ENCODE measurements around the gene EBP.

EBP gene

GRCh38 chrX:48560056-48560455 is 38.4 kb downstream of the EBP start:
- no peak for DNase-seq (ENCODE audit: extremely low spot score)
- POLR2A ChIA-PET, result no interaction called here
- no peak for TF ChIP-seq CTCF (IDR thresholded peaks at IDR 0.05; ENCODE audit: control extremely low read depth, extremely low read depth, low read depth, missing control alignments)
- CTCF ChIA-PET, result interaction anchor here (1.2 kb wide), 1 partner anchor 8 kb away, joined by 3 read pairs; no protein-coding TSS in a partner anchor

DNA sequence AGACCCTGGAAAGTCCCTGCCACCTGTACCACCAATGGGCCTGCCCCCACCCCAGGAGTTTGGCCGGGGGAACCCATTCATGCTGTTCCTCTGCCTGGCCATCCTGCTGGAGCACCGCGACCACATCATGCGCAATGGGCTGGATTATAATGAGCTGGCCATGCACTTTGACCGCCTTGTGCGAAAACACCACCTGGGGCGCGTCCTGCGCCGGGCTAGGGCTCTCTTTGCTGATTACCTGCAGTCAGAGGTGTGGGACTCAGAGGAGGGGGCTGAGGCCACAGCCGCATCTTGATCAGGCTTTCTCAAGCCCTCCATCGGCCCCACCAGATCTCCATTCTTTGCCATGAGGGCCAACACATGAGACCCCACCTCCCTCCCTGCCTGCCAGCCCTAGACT is 39.1 kb downstream of the EBP start:
- TF ChIP-seq CTCF (IDR thresholded peaks at IDR 0.05; ENCODE audit: control extremely low read depth, extremely low read depth, low read depth, missing control alignments), result no peak
- CTCF ChIA-PET, result interaction anchor here (1.2 kb wide), 1 partner anchor 8 kb away, joined by 3 read pairs; no protein-coding TSS in a partner anchor
- POLR2A ChIA-PET, result no interaction called here
- no peak for DNase-seq (ENCODE audit: extremely low spot score)

DNA sequence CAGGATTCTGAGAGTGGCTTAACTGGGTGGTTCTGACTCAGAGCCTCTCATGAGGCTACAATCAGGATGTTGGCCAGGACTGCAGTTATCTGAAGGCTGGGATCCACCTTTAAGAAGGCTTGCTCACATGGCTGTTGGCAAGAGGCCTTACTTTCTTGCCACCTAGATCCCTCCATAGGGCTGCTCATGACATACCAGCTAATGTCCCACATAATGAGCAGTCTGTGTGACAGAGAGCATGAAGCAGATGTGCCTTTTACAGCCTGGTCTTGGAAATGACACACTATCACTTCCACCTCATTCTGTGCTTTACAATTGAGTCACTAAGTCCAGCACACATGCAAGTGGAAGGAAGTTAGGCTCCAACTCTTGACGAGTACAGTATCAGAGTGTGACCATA is 48.4 kb downstream of the EBP start:
- no peak for DNase-seq (ENCODE audit: extremely low spot score)
- ChIA-PET CTCF (no interaction called here), POLR2A (no interaction called here)

GRCh38 chrX:48573690-48574269 is 52.2 kb downstream of the EBP start:
- no peak for DNase-seq (ENCODE audit: extremely low spot score)
- ChIA-PET CTCF (interaction anchor here (1.6 to 1.7 kb wide), 2 partner anchors 34 to 105 kb away, joined by 3 to 4 read pairs; no protein-coding TSS in a partner anchor), POLR2A (interaction anchor here (0.7 to 1.5 kb wide), 4 partner anchors 42 to 163 kb away, joined by 3 to 4 read pairs (median 3); partner anchors contain the start of gene EBP)
- no peak for TF ChIP-seq CTCF (IDR thresholded peaks at IDR 0.05; ENCODE audit: control extremely low read depth, extremely low read depth, low read depth, missing control alignments)

More for the DNA sequence above, 48.4 kb downstream of the EBP start:
- no peak for TF ChIP-seq CTCF (IDR thresholded peaks at IDR 0.05; ENCODE audit: control extremely low read depth, extremely low read depth, low read depth, missing control alignments)

- TF ChIP-seq CTCF (IDR thresholded peaks at IDR 0.05; ENCODE audit: control extremely low read depth, extremely low read depth, low read depth, missing control alignments), result peak; percentile 33
- POLR2A ChIA-PET, result interaction anchor here (0.7 to 1.5 kb wide), 4 partner anchors 35 to 163 kb away, joined by 3 to 6 read pairs (median 3); partner anchors contain the start of genes EBP and TBC1D25
- CTCF ChIA-PET, result interaction anchor here (0.8 to 1.7 kb wide), 3 partner anchors 9 to 106 kb away, joined by 3 to 4 read pairs (median 3); no protein-coding TSS in a partner anchor
- DNase-seq (ENCODE audit: extremely low spot score), result peak; percentile 85
Measured at GRCh38 chrX:48574270-48575266, 53.0 kb downstream of the EBP start, which contains the start of gene RBM3. TSS of gene RBM3 (plus strand) at chrX:48574484. CDS start at chrX:48575181, 697 bp downstream.

GRCh38 chrX:48575642-48576041 is 54.0 kb downstream of the EBP start:
- ChIA-PET POLR2A (interaction anchor here (0.6 to 1.2 kb wide), 2 partner anchors 18 to 36 kb away, joined by 6 to 7 read pairs; partner anchors contain the start of gene TBC1D25), CTCF (interaction anchor here (0.8 to 1.6 kb wide), 2 partner anchors 8 to 36 kb away, joined by 3 to 4 read pairs; no protein-coding TSS in a partner anchor)
- DNase-seq (ENCODE audit: extremely low spot score), result no peak
- no peak for TF ChIP-seq CTCF (IDR thresholded peaks at IDR 0.05; ENCODE audit: control extremely low read depth, extremely low read depth, low read depth, missing control alignments)

All from GM10248 (cell line).